ENCODE results near the gene IQCM.

IQCM gene

GRCh38 chr4:149799546-149799945 is 16.1 kb downstream of the IQCM start:
- DNase-seq (ENCODE audit: insufficient read length) (no peak), FAIRE-seq (no peak)
- TF ChIP-seq TAF1 (IDR thresholded peaks at IDR 0.05; ENCODE audit: borderline replicate concordance, low read depth, low read length): no peak
- TF ChIP-seq POLR2A (IDR thresholded peaks at IDR 0.05; ENCODE audit: low read depth, low read length): no peak
- no peak for TF ChIP-seq POLR2AphosphoS5 (IDR thresholded peaks at IDR 0.05; ENCODE audit: low read depth, low read length)

DNA sequence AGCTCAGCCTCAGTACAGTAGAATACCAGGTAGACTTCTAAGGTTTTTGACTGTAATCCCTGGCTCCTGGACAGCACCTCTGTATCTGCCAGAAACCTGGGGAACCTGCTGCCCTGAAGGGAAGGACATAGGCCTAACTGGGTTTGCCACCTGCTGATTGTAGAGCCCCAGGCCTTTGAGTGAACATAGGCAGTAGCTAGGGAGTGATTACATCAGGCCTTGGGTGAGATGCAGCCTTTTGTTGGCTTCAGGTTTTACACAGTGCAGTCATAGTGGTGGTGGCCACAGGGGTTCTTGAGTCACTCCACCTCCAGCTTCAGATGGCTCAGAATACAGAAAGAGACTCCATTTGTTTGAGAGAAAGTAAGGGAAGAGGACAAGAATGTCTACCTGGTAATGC is 19.3 kb downstream of the IQCM start:
- TF ChIP-seq POLR2AphosphoS5 (IDR thresholded peaks at IDR 0.05; ENCODE audit: low read depth, low read length): no peak
- TF ChIP-seq TAF1 (IDR thresholded peaks at IDR 0.05; ENCODE audit: borderline replicate concordance, low read depth, low read length): no peak
- no peak for TF ChIP-seq POLR2A (IDR thresholded peaks at IDR 0.05; ENCODE audit: low read depth, low read length)
- no peak for DNase-seq (ENCODE audit: insufficient read length)
- no peak for FAIRE-seq

DNA sequence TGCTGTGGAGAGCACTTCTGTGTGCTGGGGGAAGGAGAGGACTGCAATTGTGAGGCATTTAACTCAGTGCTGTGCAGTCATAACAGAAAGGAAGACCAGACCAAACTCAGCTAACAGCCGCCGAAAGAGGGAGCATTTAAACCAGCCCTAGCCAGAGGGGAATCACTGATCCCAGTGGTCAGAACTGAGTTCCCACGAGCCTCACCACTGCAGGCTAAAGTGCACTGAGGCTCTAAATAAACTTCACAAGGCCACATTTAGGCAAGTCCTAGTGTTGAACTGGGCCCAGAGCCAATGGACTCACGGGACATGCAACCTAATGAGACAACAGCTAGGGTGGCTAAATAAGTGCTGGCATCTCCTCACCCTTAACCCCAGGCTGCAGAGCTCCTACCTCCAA is 20.4 kb downstream of the IQCM start:
- no peak for TF ChIP-seq POLR2AphosphoS5 (IDR thresholded peaks at IDR 0.05; ENCODE audit: low read depth, low read length)
- TF ChIP-seq POLR2A (IDR thresholded peaks at IDR 0.05; ENCODE audit: low read depth, low read length): no peak
- no peak for TF ChIP-seq TAF1 (IDR thresholded peaks at IDR 0.05; ENCODE audit: borderline replicate concordance, low read depth, low read length)
- FAIRE-seq: no peak
- no peak for DNase-seq (ENCODE audit: insufficient read length)

GRCh38 chr4:149794352-149794751 is 21.3 kb downstream of the IQCM start:
- no peak for FAIRE-seq
- no peak for DNase-seq (ENCODE audit: insufficient read length)
- TF ChIP-seq TAF1 (IDR thresholded peaks at IDR 0.05; ENCODE audit: borderline replicate concordance, low read depth, low read length): no peak
- TF ChIP-seq POLR2A (IDR thresholded peaks at IDR 0.05; ENCODE audit: low read depth, low read length): no peak
- TF ChIP-seq POLR2AphosphoS5 (IDR thresholded peaks at IDR 0.05; ENCODE audit: low read depth, low read length): no peak

DNA sequence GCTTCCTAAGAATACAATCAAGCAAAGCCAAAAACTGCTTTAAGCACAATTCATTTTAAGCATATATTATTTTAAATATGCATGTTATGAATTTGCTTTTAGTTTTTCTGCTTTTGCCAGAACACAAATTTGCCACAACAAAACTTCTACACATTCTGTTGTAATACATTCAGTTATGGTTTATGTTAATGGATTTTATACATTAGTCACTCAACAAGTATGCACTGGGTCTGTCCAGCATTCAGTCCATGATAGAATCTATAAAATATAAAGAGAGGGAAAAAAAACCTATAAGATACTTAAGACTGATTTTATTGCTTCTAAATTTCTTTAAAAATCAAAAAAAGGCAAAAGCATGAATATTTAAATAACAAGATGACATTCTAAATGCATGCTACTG is 22.2 kb downstream of the IQCM start:
- FAIRE-seq: no peak
- TF ChIP-seq TAF1 (IDR thresholded peaks at IDR 0.05; ENCODE audit: borderline replicate concordance, low read depth, low read length) (no peak), POLR2AphosphoS5 (IDR thresholded peaks at IDR 0.05; ENCODE audit: low read depth, low read length) (no peak)
- DNase-seq (ENCODE audit: insufficient read length): no peak

GRCh38 chr4:149791851-149792250 is 23.8 kb downstream of the IQCM start:
- no peak for TF ChIP-seq POLR2A (IDR thresholded peaks at IDR 0.05; ENCODE audit: low read depth, low read length)
- no peak for TF ChIP-seq TAF1 (IDR thresholded peaks at IDR 0.05; ENCODE audit: borderline replicate concordance, low read depth, low read length)
- TF ChIP-seq POLR2AphosphoS5 (IDR thresholded peaks at IDR 0.05; ENCODE audit: low read depth, low read length): no peak
- DNase-seq (ENCODE audit: insufficient read length) (no peak), FAIRE-seq (no peak)

GRCh38 chr4:149790172-149790907 is 25.3 kb downstream of the IQCM start:
- FAIRE-seq (no peak), DNase-seq (ENCODE audit: insufficient read length) (no peak)
- TF ChIP-seq TAF1 (IDR thresholded peaks at IDR 0.05; ENCODE audit: borderline replicate concordance, low read depth, low read length): no peak
- no peak for TF ChIP-seq POLR2AphosphoS5 (IDR thresholded peaks at IDR 0.05; ENCODE audit: low read depth, low read length)
- no peak for TF ChIP-seq POLR2A (IDR thresholded peaks at IDR 0.05; ENCODE audit: low read depth, low read length)

- TF ChIP-seq TAF1 (IDR thresholded peaks at IDR 0.05; ENCODE audit: borderline replicate concordance, low read depth, low read length): no peak
- TF ChIP-seq POLR2AphosphoS5 (IDR thresholded peaks at IDR 0.05; ENCODE audit: low read depth, low read length): no peak
- TF ChIP-seq POLR2A (IDR thresholded peaks at IDR 0.05; ENCODE audit: low read depth, low read length): no peak
- DNase-seq (ENCODE audit: insufficient read length) (no peak), FAIRE-seq (no peak)
Measured at GRCh38 chr4:149788300-149788699, 27.3 kb downstream of the IQCM start.

- FAIRE-seq: no peak
- no peak for TF ChIP-seq TAF1 (IDR thresholded peaks at IDR 0.05; ENCODE audit: borderline replicate concordance, low read depth, low read length)
- TF ChIP-seq POLR2AphosphoS5 (IDR thresholded peaks at IDR 0.05; ENCODE audit: low read depth, low read length): no peak
- no peak for TF ChIP-seq POLR2A (IDR thresholded peaks at IDR 0.05; ENCODE audit: low read depth, low read length)
- no peak for DNase-seq (ENCODE audit: insufficient read length)
Measured at GRCh38 chr4:149785696-149786431, 29.8 kb downstream of the IQCM start.

DNA sequence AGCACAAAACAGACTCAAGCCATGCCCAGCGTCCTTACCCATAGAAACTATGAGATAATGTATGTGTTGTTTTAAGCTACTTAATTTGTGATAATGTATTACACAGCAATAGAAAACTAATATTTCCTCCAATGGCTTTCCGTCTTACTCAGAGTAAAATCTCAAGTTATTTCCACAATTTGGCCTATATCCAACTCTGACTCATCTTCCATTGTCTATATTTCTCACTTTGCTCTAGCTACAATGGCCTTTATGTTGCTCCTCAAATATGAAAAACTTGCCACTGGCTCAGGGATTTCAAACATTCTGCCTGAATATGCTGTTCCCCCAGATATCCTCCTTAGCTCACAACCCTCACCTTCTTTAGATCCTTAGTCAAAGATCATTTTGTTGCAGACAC is 31.6 kb downstream of the IQCM start:
- DNase-seq (ENCODE audit: insufficient read length) (no peak), FAIRE-seq (no peak)
- TF ChIP-seq POLR2AphosphoS5 (IDR thresholded peaks at IDR 0.05; ENCODE audit: low read depth, low read length) (no peak), POLR2A (IDR thresholded peaks at IDR 0.05; ENCODE audit: low read depth, low read length) (no peak), TAF1 (IDR thresholded peaks at IDR 0.05; ENCODE audit: borderline replicate concordance, low read depth, low read length) (no peak)

DNA sequence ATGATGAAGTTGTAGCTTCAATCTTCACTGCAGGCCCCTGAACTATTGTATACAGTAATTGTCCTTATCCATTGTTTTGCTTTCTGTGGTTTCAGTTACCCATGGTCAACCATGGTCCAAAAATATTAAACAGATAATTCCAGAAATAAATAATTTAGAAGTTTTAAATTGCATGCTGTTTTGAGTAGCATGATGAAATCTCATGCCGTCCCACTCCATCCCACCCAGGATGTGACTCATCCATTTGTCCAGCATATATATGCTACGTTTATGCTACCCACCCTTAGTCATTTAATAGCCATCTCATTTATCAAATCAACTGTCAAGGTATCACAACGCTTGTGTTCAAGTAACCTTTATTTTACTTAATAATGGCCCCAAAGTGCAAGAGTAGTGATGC is 34.5 kb downstream of the IQCM start:
- DNase-seq (ENCODE audit: insufficient read length): no peak
- no peak for TF ChIP-seq TAF1 (IDR thresholded peaks at IDR 0.05; ENCODE audit: borderline replicate concordance, low read depth, low read length)
- no peak for TF ChIP-seq POLR2AphosphoS5 (IDR thresholded peaks at IDR 0.05; ENCODE audit: low read depth, low read length)
- TF ChIP-seq POLR2A (IDR thresholded peaks at IDR 0.05; ENCODE audit: low read depth, low read length): no peak
- FAIRE-seq: no peak

- DNase-seq (ENCODE audit: insufficient read length): no peak
- FAIRE-seq: no peak
- TF ChIP-seq TAF1 (IDR thresholded peaks at IDR 0.05; ENCODE audit: borderline replicate concordance, low read depth, low read length) (no peak), POLR2AphosphoS5 (IDR thresholded peaks at IDR 0.05; ENCODE audit: low read depth, low read length) (no peak), POLR2A (IDR thresholded peaks at IDR 0.05; ENCODE audit: low read depth, low read length) (no peak)
Measured at GRCh38 chr4:149768477-149768876, 47.2 kb downstream of the IQCM start.
